ENCODE results near the gene PER3.

- TF ChIP-seq PAX5 (IDR thresholded peaks at IDR 0.05; ENCODE audit: insufficient read depth, low read length, severe bottlenecking) (no peak), TAF1 (IDR thresholded peaks at IDR 0.05; ENCODE audit: low read depth, low read length) (no peak), POLR2A (IDR thresholded peaks at IDR 0.05; ENCODE audit: low read depth, low read length) (no peak)
These were observed 5.9 kb upstream of the PER3 start for GRCh38 chr1:7778133-7778628.

Measured in GM12891 (cell line).